Cardiac muscle cell (in vitro differentiated cells and primary cell): Measurements from ENCODE around the gene WAC. TPM values are rescaled to one million over a fixed set of nuclear protein-coding genes. Genes with fewer than 3 reads are reported as not detected.
"Not testable (repeated sequence)": the region's sequence is repeated elsewhere in the genome, so short reads cannot be mapped to it uniquely, and the experiment has no call there.

Source experiments
- DNase-seq, 2 donors: peaks; one replicate each; pipeline versions ENCODE4 v3.0.0 to v3.0.0-alpha.2; 2010 to 2017; ENCODE audit warnings: low read depth in 1 of 2, low spot score in 1 of 2
- H3K27ac ChIP-seq: fragments of 200-600 bp; sonication (generic); 2 replicates; pipeline ENCODE4 v1.5.1; 2016
- H3K27me3 ChIP-seq: fragments of 200-600 bp; sonication (generic); 2 replicates; pipeline ENCODE4 v1.6.0; 2016; ENCODE audit warnings: control low read depth
- H3K36me3 ChIP-seq: fragments of 200-600 bp; sonication (generic); 2 replicates; pipeline ENCODE4 v1.5.1; 2016; ENCODE audit warnings: control low read depth
- H3K4me1 ChIP-seq: fragments of 200-600 bp; sonication (generic); 2 replicates; pipeline ENCODE4 v1.8.1; 2017; ENCODE audit warnings: low read depth, mild to moderate bottlenecking, mixed run types
- H3K4me3 ChIP-seq: fragments of 200-600 bp; sonication (generic); 2 replicates; pipeline ENCODE4 v1.5.1; 2016; ENCODE audit warnings: mild to moderate bottlenecking
- H3K9me3 ChIP-seq: fragments of 200-600 bp; sonication (generic); 2 replicates; pipeline ENCODE4 v1.5.1; 2017; ENCODE audit warnings: low read depth, mild to moderate bottlenecking, control low read depth
- polyA plus RNA-seq: library from polyadenylated mRNA; unstranded; fragments of >200 nt; fragmentation: Nextera tagmentation; extraction: Ambion mirVana; gene quantifications from 2 replicates; pipeline ENCODE4 v1.2.1, GENCODE V29; 2016
- total RNA-seq: library from RNA; depleted of rRNA; stranded (reverse); fragments of >200 nt; gene quantifications from 2 replicates; pipeline ENCODE4 v1.2.3, GENCODE V29; 2016
- TF ChIP-seq, protein P1 (sequence below): IDR thresholded peaks from 2 replicates; pipeline ENCODE4 v1.5.1; 2012; ENCODE audit warnings: low read depth, mild to moderate bottlenecking, low read length

Gene WAC
- total and polyA plus RNA-seq, 2 experiments from 2014 or later = 72.2 to 141 TPM

DNA sequence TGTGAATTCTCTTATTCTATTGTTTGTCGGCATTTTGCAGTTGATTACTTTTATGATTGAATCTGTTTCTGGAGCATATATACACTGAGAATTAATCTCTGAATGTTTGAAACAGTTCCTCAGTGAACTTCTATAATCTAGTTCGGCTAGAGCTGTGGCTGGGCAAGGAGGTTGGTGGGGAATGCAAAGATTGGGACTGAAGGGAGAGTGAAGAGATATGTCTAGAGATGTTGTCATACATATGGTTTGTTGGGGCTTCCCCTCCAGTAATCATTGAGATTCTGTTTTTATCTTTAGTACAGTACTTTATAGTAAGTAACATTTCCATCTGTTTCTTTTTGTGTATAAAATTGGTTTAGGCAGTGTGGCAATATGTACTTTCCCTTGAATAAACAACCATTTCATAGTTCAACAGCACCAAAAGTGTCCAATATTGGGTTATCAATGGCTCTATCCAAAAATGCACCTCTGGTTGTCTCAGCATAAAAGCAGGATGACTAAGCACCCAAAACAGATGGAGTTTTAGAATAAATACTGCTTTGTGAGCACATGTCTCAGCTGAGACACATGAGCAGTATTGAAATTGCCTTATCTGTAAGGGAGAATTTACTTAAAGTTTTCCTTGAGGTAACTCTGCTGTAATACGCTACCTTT is 36.7 kb downstream of the WAC start:
- peaks cover 27% of the 10 kb centered on the region for H3K36me3 ChIP-seq
- peak in 1 of 2 donors; percentile 38 for DNase-seq
- no peaks in the 10 kb centered on the region for H3K9me3 ChIP-seq
- TF ChIP-seq, protein P1, sequence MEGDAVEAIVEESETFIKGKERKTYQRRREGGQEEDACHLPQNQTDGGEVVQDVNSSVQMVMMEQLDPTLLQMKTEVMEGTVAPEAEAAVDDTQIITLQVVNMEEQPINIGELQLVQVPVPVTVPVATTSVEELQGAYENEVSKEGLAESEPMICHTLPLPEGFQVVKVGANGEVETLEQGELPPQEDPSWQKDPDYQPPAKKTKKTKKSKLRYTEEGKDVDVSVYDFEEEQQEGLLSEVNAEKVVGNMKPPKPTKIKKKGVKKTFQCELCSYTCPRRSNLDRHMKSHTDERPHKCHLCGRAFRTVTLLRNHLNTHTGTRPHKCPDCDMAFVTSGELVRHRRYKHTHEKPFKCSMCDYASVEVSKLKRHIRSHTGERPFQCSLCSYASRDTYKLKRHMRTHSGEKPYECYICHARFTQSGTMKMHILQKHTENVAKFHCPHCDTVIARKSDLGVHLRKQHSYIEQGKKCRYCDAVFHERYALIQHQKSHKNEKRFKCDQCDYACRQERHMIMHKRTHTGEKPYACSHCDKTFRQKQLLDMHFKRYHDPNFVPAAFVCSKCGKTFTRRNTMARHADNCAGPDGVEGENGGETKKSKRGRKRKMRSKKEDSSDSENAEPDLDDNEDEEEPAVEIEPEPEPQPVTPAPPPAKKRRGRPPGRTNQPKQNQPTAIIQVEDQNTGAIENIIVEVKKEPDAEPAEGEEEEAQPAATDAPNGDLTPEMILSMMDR = no peak
- peaks cover 54% of the 10 kb centered on the region for H3K4me1 ChIP-seq
- H3K27me3 ChIP-seq = no peaks in the 10 kb centered on the region
- no peak overlapping the region for H3K4me3 ChIP-seq
- H3K27ac ChIP-seq = peak overlapping the region; percentile 63

DNA sequence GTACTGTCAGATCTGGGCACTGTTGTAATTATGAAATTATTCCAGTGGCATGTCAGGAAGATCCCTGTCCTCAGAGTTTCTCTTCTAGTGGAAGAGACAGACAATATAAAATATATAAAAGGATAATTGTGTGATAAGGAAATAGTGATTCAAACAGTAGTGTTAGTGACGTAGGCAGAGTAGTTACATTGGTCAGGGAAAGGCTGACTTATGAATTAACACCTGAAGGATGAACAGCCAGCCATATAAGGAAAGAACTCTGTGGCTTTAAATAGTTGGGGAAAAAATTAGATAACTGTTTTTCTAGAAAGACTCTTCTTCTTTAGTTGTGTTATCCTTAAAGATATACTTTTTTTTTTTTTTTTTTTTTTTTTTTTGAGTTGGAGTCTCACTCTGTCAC is 37.7 kb downstream of the WAC start:
- TF ChIP-seq, protein P1 = no peak
- H3K9me3 ChIP-seq = no peaks in the 10 kb centered on the region
- no peak for DNase-seq
- H3K27me3 ChIP-seq = no peaks in the 10 kb centered on the region
- H3K36me3 ChIP-seq = peaks cover 24% of the 10 kb centered on the region
- peak overlapping the region; percentile 63 for H3K27ac ChIP-seq
- peaks cover 52% of the 10 kb centered on the region for H3K4me1 ChIP-seq
- H3K4me3 ChIP-seq = no peak overlapping the region

DNA sequence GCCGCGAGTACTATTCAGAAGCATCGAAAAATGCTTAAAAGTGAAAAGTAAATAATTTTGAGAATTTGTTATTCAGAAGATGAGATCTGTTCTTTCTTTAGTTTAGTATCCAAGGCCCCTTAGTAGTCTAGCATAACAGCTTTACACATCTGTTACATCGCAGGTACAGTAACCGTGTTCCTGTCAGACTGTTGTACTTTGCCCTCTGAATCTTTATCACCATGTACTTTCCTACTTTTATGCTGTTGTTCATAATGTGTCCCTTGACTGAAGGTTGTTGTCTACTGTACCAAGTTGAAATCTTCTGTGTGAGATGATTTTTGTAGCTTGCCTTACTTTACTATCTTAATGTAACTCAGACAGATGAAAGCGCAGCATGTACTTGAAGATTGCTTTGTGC is 38.3 kb downstream of the WAC start:
- TF ChIP-seq, protein P1 = no peak
- Histone ChIP-seq H3K27me3 (no peaks in the 10 kb centered on the region), H3K4me1 (peaks cover 54% of the 10 kb centered on the region), H3K27ac (peak overlapping the region; percentile 63), H3K4me3 (no peak overlapping the region), H3K36me3 (peaks cover 24% of the 10 kb centered on the region), H3K9me3 (no peaks in the 10 kb centered on the region)
- no peak for DNase-seq

DNA sequence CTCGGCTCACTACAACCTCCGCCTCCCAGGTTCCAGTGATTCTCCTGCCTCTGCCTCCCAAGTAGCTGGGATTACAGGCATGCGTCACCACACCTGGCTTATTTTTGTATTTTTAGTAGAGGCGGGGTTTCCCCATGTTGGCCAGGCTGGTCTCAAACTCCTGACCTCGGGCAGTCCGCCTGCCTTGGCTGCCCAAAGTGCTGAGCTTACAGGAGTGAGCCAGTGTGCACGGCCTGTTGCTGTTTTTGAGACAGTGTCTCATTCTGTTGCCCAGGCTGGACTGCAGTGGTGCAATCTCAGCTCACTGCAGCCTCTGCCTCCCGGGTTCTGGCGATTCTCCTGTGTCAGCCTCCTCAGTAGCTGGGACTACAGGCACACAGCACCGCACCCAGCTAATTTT is 41.3 kb downstream of the WAC start:
- DNase-seq, H3K27me3 ChIP-seq, H3K4me3 ChIP-seq, H3K9me3 ChIP-seq: not testable (repeated sequence)
- peaks cover 17% of the 10 kb centered on the region for H3K36me3 ChIP-seq
- peak overlapping the region; percentile 63 for H3K27ac ChIP-seq
- H3K4me1 ChIP-seq = peaks cover 55% of the 10 kb centered on the region

DNA sequence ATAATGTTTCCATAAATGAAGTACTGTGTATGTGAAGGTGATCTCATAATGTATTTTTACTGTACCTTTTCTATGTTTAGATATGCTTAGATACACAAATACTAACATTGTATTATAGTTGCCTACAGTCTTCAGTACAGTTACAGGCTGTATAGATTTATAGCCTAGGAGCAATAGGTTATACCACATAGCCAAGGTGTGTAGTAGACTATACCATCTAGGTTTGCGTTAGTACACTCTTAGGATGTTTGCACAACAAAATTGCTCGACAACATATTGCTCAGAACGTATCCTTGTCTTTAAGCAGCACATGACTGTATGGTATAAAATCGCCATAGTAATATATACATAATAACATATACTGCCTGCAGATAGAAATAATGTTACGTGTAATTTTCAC is 42.9 kb downstream of the WAC start:
- TF ChIP-seq, protein P1 = no peak
- Histone ChIP-seq H3K27me3 (no peaks in the 10 kb centered on the region), H3K9me3 (no peaks in the 10 kb centered on the region), H3K36me3 (peaks cover 9% of the 10 kb centered on the region), H3K27ac (peak overlapping the region; percentile 63), H3K4me1 (peaks cover 56% of the 10 kb centered on the region), H3K4me3 (no peak overlapping the region)
- DNase-seq = no peak

DNA sequence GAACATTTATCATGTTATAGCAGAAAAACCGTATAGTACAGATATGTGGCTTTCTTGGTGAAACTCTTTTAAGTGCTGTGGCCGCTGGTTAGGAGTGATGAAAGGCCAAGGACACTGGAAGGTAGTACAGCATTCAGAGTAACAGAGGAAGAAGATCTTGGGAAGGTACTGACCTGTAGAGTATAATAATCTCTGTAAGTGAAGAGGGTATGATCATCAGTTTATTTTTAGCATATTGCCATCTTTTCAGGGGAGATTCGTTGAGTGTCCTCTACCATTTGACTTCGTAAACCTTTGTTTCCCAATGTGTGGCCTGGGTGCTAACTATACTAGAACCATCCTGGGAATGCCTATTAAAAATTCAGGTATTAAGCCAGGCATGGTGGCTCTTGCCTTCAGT is 44.6 kb downstream of the WAC start:
- H3K4me1 ChIP-seq = peaks cover 58% of the 10 kb centered on the region

More for the DNA sequence above, 44.6 kb downstream of the WAC start:
- Histone ChIP-seq H3K36me3 (peaks cover 9% of the 10 kb centered on the region), H3K27me3 (no peaks in the 10 kb centered on the region), H3K9me3 (no peaks in the 10 kb centered on the region), H3K4me3 (no peak overlapping the region), H3K27ac (peak overlapping the region; percentile 63)
- TF ChIP-seq, protein P1 = no peak
- DNase-seq = no peak
